IPS DF 4.7 (cell line): Measurements from ENCODE around the gene SEPSECS.
"Not testable (repeated sequence)": the region's sequence is repeated elsewhere in the genome, so short reads cannot be mapped to it uniquely, and the experiment has no call there.

ENCODE experiments used
- DNase-seq: peaks from one replicate; pipeline ENCODE4 v3.0.0-alpha.2; 2013; ENCODE audit warnings: low spot score; ENCODE audit errors: extremely low read depth

The SEPSECS gene

GRCh38 chr4:25085671-25086070, 74.6 kb downstream of the SEPSECS start:
- DNase-seq: no peak

- not testable (repeated sequence) for DNase-seq
These were observed 76.8 kb downstream of the SEPSECS start for GRCh38 chr4:25083441-25083840.

GRCh38 chr4:25081866-25082471, 78.3 kb downstream of the SEPSECS start:
- DNase-seq: no peak

- no peak for DNase-seq
These were observed 79.7 kb downstream of the SEPSECS start for GRCh38 chr4:25080571-25080970.

- no peak for DNase-seq
These were observed 81.7 kb downstream of the SEPSECS start for GRCh38 chr4:25078523-25078922.

GRCh38 chr4:25076625-25077398, 83.4 kb downstream of the SEPSECS start:
- DNase-seq: no peak

GRCh38 chr4:25075851-25076250, 84.4 kb downstream of the SEPSECS start:
- no peak for DNase-seq

- DNase-seq: no peak
These were observed 85.1 kb downstream of the SEPSECS start for GRCh38 chr4:25075129-25075528.

GRCh38 chr4:25070545-25070944, 89.7 kb downstream of the SEPSECS start:
- no peak for DNase-seq
